ENCODE data around the gene ANKHD1. TPM values are rescaled to one million over a fixed set of nuclear protein-coding genes. Genes with fewer than 3 reads are reported as not detected.

The ANKHD1 gene
- total and polyA plus RNA-seq, 9 of the 15 experiments (the other 6 are each of a cell fraction or from before 2014, with no cell fraction given), result 38.9 to 138 (median 78.7) TPM

DNA sequence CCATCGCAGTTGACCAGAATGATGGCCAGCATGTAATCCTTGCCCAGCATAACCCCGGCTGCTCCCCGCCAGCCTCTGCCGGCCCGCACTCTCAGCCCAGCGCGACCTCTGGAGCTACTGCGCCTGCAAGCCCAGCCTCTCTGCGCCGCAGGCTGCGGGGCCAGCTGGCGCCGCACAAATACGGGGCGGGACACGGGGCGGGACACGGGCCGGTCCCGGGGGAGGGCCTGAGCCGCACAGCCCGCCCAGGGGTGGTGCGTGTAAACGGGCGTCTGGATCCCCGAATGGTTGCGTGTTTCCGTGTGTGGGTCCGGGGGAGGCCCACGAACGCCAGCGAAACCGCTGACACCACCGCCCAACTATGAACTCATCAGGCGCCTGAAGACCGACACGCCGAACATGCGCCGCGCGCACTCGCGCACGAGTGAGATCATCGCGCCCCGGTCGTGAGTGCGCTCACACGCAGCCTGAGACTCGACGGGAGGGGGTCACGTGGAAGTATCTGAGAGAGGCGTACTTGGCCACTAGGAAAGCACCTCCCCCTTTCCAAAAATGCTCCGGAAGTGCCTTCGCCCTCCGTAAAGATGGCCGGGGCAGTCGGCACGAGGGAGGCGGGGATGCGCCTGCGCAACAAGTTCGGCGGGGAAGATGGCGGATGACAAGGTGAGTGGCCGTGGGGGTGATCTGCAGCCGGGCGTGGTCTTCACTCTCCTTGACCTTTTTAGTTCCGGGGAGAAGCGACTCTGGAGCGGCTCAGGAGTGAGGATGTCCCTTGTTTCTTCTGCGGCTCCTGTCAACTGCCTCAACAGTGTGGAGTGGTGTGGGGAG, 162.8 kb downstream of the ANKHD1 start, which contains the start of the genes APBB3 and SLC35A4 (continued):
- TF ChIP-seq CREB1 (IDR thresholded peaks at IDR 0.05), result peak; percentile 99
- peak; percentile 98 for TF ChIP-seq CREB1 (CRISPR knock-in tag; IDR thresholded peaks at IDR 0.05)
- TF ChIP-seq KLF13 (tag; IDR thresholded peaks at IDR 0.05; ENCODE audit: borderline replicate concordance, low read depth), result peak; percentile 58; the same call in 1 of the 2 replicates
- TF ChIP-seq TCF7L2 (IDR thresholded peaks at IDR 0.05; ENCODE audit: low read depth, low read length), result no peak
- no peak for TF ChIP-seq ASH1L (IDR thresholded peaks at IDR 0.05; ENCODE audit: borderline replicate concordance, low read depth, partially characterized antibody)
- TF ChIP-seq POLR2AphosphoS2 (IDR thresholded peaks at IDR 0.05; ENCODE audit: low read length), result no peak
- TF ChIP-seq SNRNP70 (optimal IDR thresholded peaks at IDR 0.05; ENCODE audit: low read depth, low read length), result no peak
- TF ChIP-seq, protein P1, sequence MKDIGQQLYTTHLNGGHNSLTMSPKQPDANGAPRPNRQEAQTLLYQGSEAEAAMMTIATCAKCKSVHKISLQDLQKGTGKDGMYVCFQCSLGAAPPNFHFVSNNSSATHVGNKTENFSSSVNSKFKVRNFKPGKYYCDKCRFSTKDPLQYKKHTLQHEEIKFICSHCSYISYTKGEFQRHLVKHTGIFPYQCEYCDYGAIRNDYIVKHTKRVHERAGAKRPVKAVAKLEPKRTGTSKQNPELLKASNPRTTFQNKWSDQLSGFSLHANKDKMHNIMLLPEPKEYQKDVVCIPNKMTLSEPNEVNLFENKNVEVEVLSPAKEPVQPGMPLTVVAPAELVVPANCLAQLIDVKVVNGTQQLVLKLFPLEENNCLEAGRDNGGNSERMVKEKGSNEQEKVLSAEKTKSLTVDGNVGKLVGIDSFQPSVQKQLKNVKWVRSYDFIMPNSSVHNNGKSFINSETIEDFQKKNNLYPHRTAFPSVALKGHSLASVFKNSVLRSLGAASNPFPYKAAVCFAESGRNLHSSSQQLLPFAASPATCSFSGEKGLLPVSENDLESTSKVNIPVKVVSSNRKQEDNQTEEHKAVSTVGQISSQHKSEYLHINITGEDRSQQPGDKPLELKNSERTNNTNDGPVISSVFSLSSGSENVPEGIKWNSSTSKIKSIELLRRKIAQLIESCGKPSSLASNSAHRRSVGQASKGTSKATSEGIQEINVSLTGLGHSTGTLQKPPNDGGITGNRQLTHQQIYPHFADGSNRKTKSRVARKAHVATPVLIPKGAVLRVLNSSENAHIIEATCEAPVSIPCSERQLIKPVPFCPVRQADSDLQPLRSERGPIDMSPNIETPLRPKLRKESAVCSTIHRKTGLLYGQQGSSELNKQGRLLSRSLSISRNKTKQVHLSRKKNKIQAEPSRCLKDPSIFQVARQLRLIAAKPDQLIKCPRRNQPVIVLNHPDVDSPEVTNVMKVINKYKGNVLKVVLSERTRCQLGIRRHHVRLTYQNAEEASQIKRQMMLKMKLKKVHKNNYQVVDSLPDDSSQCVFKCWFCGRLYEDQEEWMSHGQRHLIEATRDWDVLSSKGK (CRISPR knock-in tag; IDR thresholded peaks at IDR 0.05), result no peak
- TF ChIP-seq, protein P2, sequence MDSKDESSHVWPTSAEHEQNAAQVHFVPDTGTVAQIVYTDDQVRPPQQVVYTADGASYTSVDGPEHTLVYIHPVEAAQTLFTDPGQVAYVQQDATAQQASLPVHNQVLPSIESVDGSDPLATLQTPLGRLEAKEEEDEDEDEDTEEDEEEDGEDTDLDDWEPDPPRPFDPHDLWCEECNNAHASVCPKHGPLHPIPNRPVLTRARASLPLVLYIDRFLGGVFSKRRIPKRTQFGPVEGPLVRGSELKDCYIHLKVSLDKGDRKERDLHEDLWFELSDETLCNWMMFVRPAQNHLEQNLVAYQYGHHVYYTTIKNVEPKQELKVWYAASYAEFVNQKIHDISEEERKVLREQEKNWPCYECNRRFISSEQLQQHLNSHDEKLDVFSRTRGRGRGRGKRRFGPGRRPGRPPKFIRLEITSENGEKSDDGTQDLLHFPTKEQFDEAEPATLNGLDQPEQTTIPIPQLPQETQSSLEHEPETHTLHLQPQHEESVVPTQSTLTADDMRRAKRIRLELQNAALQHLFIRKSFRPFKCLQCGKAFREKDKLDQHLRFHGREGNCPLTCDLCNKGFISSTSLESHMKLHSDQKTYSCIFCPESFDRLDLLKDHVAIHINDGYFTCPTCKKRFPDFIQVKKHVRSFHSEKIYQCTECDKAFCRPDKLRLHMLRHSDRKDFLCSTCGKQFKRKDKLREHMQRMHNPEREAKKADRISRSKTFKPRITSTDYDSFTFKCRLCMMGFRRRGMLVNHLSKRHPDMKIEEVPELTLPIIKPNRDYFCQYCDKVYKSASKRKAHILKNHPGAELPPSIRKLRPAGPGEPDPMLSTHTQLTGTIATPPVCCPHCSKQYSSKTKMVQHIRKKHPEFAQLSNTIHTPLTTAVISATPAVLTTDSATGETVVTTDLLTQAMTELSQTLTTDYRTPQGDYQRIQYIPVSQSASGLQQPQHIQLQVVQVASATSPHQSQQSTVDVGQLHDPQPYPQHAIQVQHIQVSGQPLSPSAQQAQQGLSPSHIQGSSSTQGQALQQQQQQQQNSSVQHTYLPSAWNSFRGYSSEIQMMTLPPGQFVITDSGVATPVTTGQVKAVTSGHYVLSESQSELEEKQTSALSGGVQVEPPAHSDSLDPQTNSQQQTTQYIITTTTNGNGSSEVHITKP (IDR thresholded peaks at IDR 0.05; ENCODE audit: partially characterized antibody), result no peak
- no peak for TF ChIP-seq IRF2 (CRISPR knock-in tag; IDR thresholded peaks at IDR 0.05)
- TF ChIP-seq PRPF4 (IDR thresholded peaks at IDR 0.05; ENCODE audit: insufficient read depth, low read depth, low read length, poor library complexity, severe bottlenecking), result no peak
- TF ChIP-seq SP1 (CRISPR knock-in tag; IDR thresholded peaks at IDR 0.05), result peak; percentile 96
- TF ChIP-seq NR2C1 (IDR thresholded peaks at IDR 0.05), result peak; percentile 92
- peak; percentile 93 for TF ChIP-seq NR2C1 (tag; IDR thresholded peaks at IDR 0.05)
- TF ChIP-seq, protein P3, sequence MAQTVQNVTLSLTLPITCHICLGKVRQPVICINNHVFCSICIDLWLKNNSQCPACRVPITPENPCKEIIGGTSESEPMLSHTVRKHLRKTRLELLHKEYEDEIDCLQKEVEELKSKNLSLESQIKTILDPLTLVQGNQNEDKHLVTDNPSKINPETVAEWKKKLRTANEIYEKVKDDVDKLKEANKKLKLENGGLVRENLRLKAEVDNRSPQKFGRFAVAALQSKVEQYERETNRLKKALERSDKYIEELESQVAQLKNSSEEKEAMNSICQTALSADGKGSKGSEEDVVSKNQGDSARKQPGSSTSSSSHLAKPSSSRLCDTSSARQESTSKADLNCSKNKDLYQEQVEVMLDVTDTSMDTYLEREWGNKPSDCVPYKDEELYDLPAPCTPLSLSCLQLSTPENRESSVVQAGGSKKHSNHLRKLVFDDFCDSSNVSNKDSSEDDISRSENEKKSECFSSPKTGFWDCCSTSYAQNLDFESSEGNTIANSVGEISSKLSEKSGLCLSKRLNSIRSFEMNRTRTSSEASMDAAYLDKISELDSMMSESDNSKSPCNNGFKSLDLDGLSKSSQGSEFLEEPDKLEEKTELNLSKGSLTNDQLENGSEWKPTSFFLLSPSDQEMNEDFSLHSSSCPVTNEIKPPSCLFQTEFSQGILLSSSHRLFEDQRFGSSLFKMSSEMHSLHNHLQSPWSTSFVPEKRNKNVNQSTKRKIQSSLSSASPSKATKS (CRISPR knock-in tag; IDR thresholded peaks at IDR 0.05), result no peak
- no peak for TF ChIP-seq ZNF146 (CRISPR knock-in tag; IDR thresholded peaks at IDR 0.05; ENCODE audit: unreplicated experiment)
